ENCODE data around the gene PLSCR5.

Gene PLSCR5

GRCh38 chr3:146544002-146544928 lies 60.9 kb downstream of the PLSCR5 start, which contains the start of gene PLSCR1:
Gene PLSCR1 (minus strand): TSS chr3:146544607. CDS start chr3:146536552, 8,055 bp downstream.
- peak; percentile 97 for DNase-seq (ENCODE audit: low read depth)

GRCh38 chr3:146543461-146544001 lies 61.6 kb downstream of the PLSCR5 start:
- DNase-seq (ENCODE audit: low read depth), result peak; percentile 42

- DNase-seq (ENCODE audit: low read depth), result no peak
Measured at GRCh38 chr3:146542978-146543377, 62.2 kb downstream of the PLSCR5 start.

- DNase-seq (ENCODE audit: low read depth), result no peak
Measured at GRCh38 chr3:146542179-146542578, 63.0 kb downstream of the PLSCR5 start.

GRCh38 chr3:146540978-146541377 lies 64.2 kb downstream of the PLSCR5 start:
- DNase-seq (ENCODE audit: low read depth), result no peak

- no peak for DNase-seq (ENCODE audit: low read depth)
Measured at GRCh38 chr3:146540236-146540635, 64.9 kb downstream of the PLSCR5 start.

GRCh38 chr3:146539315-146539714 lies 65.8 kb downstream of the PLSCR5 start:
- no peak for DNase-seq (ENCODE audit: low read depth)

- no peak for DNase-seq (ENCODE audit: low read depth)
Measured at GRCh38 chr3:146537603-146538002, 67.5 kb downstream of the PLSCR5 start.

- DNase-seq (ENCODE audit: low read depth), result peak; percentile 48
Measured at GRCh38 chr3:146536681-146537080, 68.5 kb downstream of the PLSCR5 start.
